DLD1 (cell line): ENCODE results near the gene AMBN.
"Not testable (repeated sequence)": the region's sequence is repeated elsewhere in the genome, so short reads cannot be mapped to it uniquely, and the experiment has no call there.

ENCODE experiments used
- in situ Hi-C: cut with HindIII; loops from 2 replicates; pipeline ENCODE4 v1.10.0; 2017; ENCODE audit warnings: low sequenced_read_pairs

AMBN gene

GRCh38 chr4:70607334-70607853 lies 15.3 kb downstream of the AMBN start:
- in situ Hi-C loops: no loop called here

GRCh38 chr4:70608324-70608723 lies 16.3 kb downstream of the AMBN start:
- in situ Hi-C loops: no loop called here

GRCh38 chr4:70613306-70614183 lies 21.5 kb downstream of the AMBN start:
- in situ Hi-C loops: no loop called here

- in situ Hi-C loops: no loop called here
Observed at GRCh38 chr4:70614184-70614555, 22.1 kb downstream of the AMBN start.

GRCh38 chr4:70619288-70619687 lies 27.2 kb downstream of the AMBN start:
- in situ Hi-C loops: no loop called here

GRCh38 chr4:70619778-70620177 lies 27.7 kb downstream of the AMBN start:
- in situ Hi-C loops: no loop called here

GRCh38 chr4:70623323-70623722 lies 31.3 kb downstream of the AMBN start:
- in situ Hi-C loops: no loop called here

GRCh38 chr4:70624226-70624793 lies 32.3 kb downstream of the AMBN start:
- in situ Hi-C loops: no loop called here

- in situ Hi-C loops: no loop called here
Observed at GRCh38 chr4:70627620-70628019, 35.6 kb downstream of the AMBN start.

- in situ Hi-C loops: no loop called here
Observed at GRCh38 chr4:70628444-70628843, 36.4 kb downstream of the AMBN start, which contains the start of gene ENAM. ENAM (plus strand) TSS chr4:70628744; CDS start chr4:70629501, 757 bp downstream.

GRCh38 chr4:70629469-70630090 lies 37.5 kb downstream of the AMBN start:
- in situ Hi-C loops: no loop called here

- in situ Hi-C loops: no loop called here
Observed at GRCh38 chr4:70630162-70630561, 38.1 kb downstream of the AMBN start.

GRCh38 chr4:70632028-70632427 lies 40.0 kb downstream of the AMBN start:
- in situ Hi-C loops: no loop called here

GRCh38 chr4:70634482-70634881 lies 42.4 kb downstream of the AMBN start:
- in situ Hi-C loops: no loop called here

GRCh38 chr4:70637239-70637913 lies 45.3 kb downstream of the AMBN start:
- in situ Hi-C loops: no loop called here

GRCh38 chr4:70640192-70640591 lies 48.1 kb downstream of the AMBN start:
- in situ Hi-C loops: no loop called here

- in situ Hi-C loops: not testable (repeated sequence)
Observed at GRCh38 chr4:70650741-70651140, 58.7 kb downstream of the AMBN start.

GRCh38 chr4:70651864-70652506 lies 59.9 kb downstream of the AMBN start:
- in situ Hi-C loops: no loop called here

- in situ Hi-C loops: no loop called here
Observed at GRCh38 chr4:70654605-70655011, 62.6 kb downstream of the AMBN start.
